Measurements from ENCODE around the gene PRDM1.

Gene PRDM1

DNA sequence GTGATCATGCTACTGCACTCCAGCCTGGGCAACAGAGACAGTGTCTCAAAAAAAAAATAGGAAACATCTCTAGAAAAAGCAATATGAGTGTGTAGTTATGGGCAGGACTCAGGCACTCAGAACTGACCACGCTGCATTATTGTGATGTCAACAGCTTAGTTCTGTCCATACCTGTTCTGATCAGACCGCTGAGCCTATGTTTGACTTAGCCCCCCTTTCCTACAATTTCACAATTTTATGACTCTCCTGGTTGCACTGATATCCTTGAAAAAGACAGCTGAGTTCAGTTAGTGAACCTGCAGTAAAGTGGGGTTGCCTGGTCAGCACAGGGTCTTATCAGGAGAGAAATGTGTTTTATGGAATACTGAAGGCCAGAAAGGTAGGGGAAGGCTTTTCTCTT is 37.8 kb upstream of the PRDM1 start:
- no peak for DNase-seq
- no peaks in the 10 kb centered on the region for H3K79me2 ChIP-seq (ENCODE audit: insufficient read depth, low read length)
- TF ChIP-seq, protein P1, sequence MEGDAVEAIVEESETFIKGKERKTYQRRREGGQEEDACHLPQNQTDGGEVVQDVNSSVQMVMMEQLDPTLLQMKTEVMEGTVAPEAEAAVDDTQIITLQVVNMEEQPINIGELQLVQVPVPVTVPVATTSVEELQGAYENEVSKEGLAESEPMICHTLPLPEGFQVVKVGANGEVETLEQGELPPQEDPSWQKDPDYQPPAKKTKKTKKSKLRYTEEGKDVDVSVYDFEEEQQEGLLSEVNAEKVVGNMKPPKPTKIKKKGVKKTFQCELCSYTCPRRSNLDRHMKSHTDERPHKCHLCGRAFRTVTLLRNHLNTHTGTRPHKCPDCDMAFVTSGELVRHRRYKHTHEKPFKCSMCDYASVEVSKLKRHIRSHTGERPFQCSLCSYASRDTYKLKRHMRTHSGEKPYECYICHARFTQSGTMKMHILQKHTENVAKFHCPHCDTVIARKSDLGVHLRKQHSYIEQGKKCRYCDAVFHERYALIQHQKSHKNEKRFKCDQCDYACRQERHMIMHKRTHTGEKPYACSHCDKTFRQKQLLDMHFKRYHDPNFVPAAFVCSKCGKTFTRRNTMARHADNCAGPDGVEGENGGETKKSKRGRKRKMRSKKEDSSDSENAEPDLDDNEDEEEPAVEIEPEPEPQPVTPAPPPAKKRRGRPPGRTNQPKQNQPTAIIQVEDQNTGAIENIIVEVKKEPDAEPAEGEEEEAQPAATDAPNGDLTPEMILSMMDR (IDR thresholded peaks at IDR 0.05; ENCODE audit: borderline replicate concordance, extremely low read depth, low read length, poor library complexity, severe bottlenecking) = no peak
- TF ChIP-seq EZH2 (IDR thresholded peaks at IDR 0.05; ENCODE audit: borderline replicate concordance, low read depth, low read length, severe bottlenecking) = no peak

DNA sequence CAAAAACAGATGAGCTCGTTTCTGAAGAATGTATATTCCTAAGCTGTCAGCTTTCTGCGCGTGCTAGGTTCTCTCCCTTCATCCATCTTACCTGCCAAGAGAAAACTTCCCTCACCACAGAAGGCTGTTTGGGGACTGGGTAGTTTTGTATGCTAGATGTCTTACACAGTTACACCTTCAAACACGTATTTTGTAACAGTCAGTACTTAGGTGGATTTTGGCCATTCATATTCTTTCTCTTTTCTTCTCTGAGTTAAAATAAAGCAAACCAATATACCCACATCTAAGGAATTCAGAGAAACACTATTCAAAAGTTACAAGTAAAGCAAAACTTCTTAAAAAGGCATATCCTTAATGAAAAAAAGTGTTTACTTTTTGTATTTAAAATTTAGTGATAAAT is 35.6 kb upstream of the PRDM1 start:
- ATAC-seq (ENCODE audit: insufficient read depth, low read depth) = peak; percentile 71
- H3K27me3 ChIP-seq (ENCODE audit: insufficient read depth, low read length, poor library complexity) = no peaks in the 10 kb centered on the region
- H3K9ac ChIP-seq (ENCODE audit: low read depth, low read length) = no peak overlapping the region
- no peak overlapping the region for H3K4me2 ChIP-seq (ENCODE audit: insufficient read depth, low read length)
- no peaks in the 10 kb centered on the region for H4K20me1 ChIP-seq (ENCODE audit: insufficient read depth, low read length)
- H3K4me3 ChIP-seq (ENCODE audit: low read depth in 1 of 2, low read length in 2 of 2) = no peak overlapping the region
- H2AFZ ChIP-seq (ENCODE audit: low read depth, low read length) = no peak overlapping the region
- H3K9me3 ChIP-seq (ENCODE audit: insufficient read depth, low read length, severe bottlenecking) = no peaks in the 10 kb centered on the region
- peaks cover 28% of the 10 kb centered on the region for H3K4me1 ChIP-seq (ENCODE audit: insufficient read depth, low read length)
- no peak for DNase-seq
- 0 out of 2 replicates have a peak overlapping the region, but pooled peaks have one; percentile 18 for H3K27ac ChIP-seq (ENCODE audit: low read length)
- no peaks in the 10 kb centered on the region for H3K79me2 ChIP-seq (ENCODE audit: insufficient read depth, low read length)
- TF ChIP-seq, protein P1 (IDR thresholded peaks at IDR 0.05; ENCODE audit: borderline replicate concordance, extremely low read depth, low read length, poor library complexity, severe bottlenecking) = no peak
- no peak for TF ChIP-seq EZH2 (IDR thresholded peaks at IDR 0.05; ENCODE audit: borderline replicate concordance, low read depth, low read length, severe bottlenecking)
- no peaks in the 10 kb centered on the region for H3K36me3 ChIP-seq (ENCODE audit: insufficient read depth, low read length)

More for the DNA sequence above, 37.8 kb upstream of the PRDM1 start:
- Histone ChIP-seq H3K9ac (ENCODE audit: low read depth, low read length) (no peak overlapping the region), H2AFZ (ENCODE audit: low read depth, low read length) (no peak overlapping the region), H3K4me2 (ENCODE audit: insufficient read depth, low read length) (no peak overlapping the region), H3K4me3 (ENCODE audit: low read depth in 1 of 2, low read length in 2 of 2) (no peak overlapping the region), H4K20me1 (ENCODE audit: insufficient read depth, low read length) (no peaks in the 10 kb centered on the region), H3K4me1 (ENCODE audit: insufficient read depth, low read length) (peaks cover 25% of the 10 kb centered on the region), H3K27me3 (ENCODE audit: insufficient read depth, low read length, poor library complexity) (no peaks in the 10 kb centered on the region), H3K9me3 (ENCODE audit: insufficient read depth, low read length, severe bottlenecking) (no peaks in the 10 kb centered on the region), H3K36me3 (ENCODE audit: insufficient read depth, low read length) (no peaks in the 10 kb centered on the region), H3K27ac (ENCODE audit: low read length) (no peak overlapping the region)
- ATAC-seq (ENCODE audit: insufficient read depth, low read depth) = no peak

DNA sequence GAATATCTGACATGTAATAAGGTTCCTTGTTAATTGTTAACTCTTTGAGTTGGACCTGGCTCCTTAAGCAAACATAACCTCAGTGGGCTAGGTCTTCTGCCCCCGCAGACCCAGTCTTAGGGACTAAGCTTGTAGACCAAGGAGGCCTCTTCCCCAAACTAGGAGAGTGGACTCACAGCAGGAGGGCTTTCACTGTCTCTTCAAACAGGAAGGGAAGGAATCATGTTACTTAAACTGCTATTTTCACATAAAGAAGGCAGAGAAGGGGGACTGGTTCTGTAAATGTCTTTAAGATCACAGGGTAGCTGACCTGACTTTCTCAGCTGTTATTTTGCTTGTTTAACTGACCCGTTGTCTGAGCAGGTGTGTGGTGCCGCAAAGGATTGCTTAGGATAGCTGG is 34.9 kb upstream of the PRDM1 start:
- Histone ChIP-seq H4K20me1 (ENCODE audit: insufficient read depth, low read length) (no peaks in the 10 kb centered on the region), H2AFZ (ENCODE audit: low read depth, low read length) (no peak overlapping the region), H3K4me2 (ENCODE audit: insufficient read depth, low read length) (no peak overlapping the region), H3K9ac (ENCODE audit: low read depth, low read length) (no peak overlapping the region), H3K79me2 (ENCODE audit: insufficient read depth, low read length) (no peaks in the 10 kb centered on the region), H3K4me1 (ENCODE audit: insufficient read depth, low read length) (peaks cover 29% of the 10 kb centered on the region), H3K27me3 (ENCODE audit: insufficient read depth, low read length, poor library complexity) (no peaks in the 10 kb centered on the region), H3K4me3 (ENCODE audit: low read depth in 1 of 2, low read length in 2 of 2) (no peak overlapping the region), H3K27ac (ENCODE audit: low read length) (no peak overlapping the region), H3K9me3 (ENCODE audit: insufficient read depth, low read length, severe bottlenecking) (no peaks in the 10 kb centered on the region), H3K36me3 (ENCODE audit: insufficient read depth, low read length) (no peaks in the 10 kb centered on the region)
- no peak for TF ChIP-seq EZH2 (IDR thresholded peaks at IDR 0.05; ENCODE audit: borderline replicate concordance, low read depth, low read length, severe bottlenecking)
- TF ChIP-seq, protein P1 (IDR thresholded peaks at IDR 0.05; ENCODE audit: borderline replicate concordance, extremely low read depth, low read length, poor library complexity, severe bottlenecking) = no peak
- DNase-seq (no peak), ATAC-seq (ENCODE audit: insufficient read depth, low read depth) (no peak)

Data from DND-41 (cell line).